Large intestine (tissue), 3 donors: ENCODE data around the gene SNX14. TPM values are rescaled to one million over a fixed set of nuclear protein-coding genes. Genes with fewer than 3 reads are reported as not detected.

Experiments
- DNase-seq, 2 donors: peaks; one replicate each; pipeline versions ENCODE4 v3.0.0 to v3.0.0-alpha.2; 2013
- H3K27ac ChIP-seq: one replicate; pipeline ENCODE4 v1.5.1; 2013; ENCODE audit warnings: low read length
- H3K27me3 ChIP-seq: 2 replicates; pipeline ENCODE4 v1.6.1; 2013; ENCODE audit warnings: low read length; ENCODE audit not compliant: control insufficient read depth, insufficient read depth
- H3K36me3 ChIP-seq: 2 replicates; pipeline ENCODE4 v1.6.1; 2013; ENCODE audit warnings: low read length; ENCODE audit not compliant: control insufficient read depth, insufficient read depth
- H3K4me1 ChIP-seq: one replicate; pipeline ENCODE4 v1.6.1; 2013; ENCODE audit warnings: low read length; ENCODE audit not compliant: control insufficient read depth, insufficient read depth
- H3K4me3 ChIP-seq: one replicate; pipeline ENCODE4 v1.5.1; 2013; ENCODE audit warnings: low read length
- H3K9me3 ChIP-seq: one replicate; pipeline ENCODE4 v1.6.1; 2013; ENCODE audit warnings: mild to moderate bottlenecking, low read depth, low read length, moderate library complexity; ENCODE audit not compliant: control insufficient read depth
- WGBS: methylation state at CpG from one replicate; pipeline ENCODE4 v1.1.5; 2013; ENCODE audit warnings: low lambda C conversion rate; ENCODE audit not compliant: insufficient coverage; 5-methylcytosine and 5-hydroxymethylcytosine counted together
- polyA plus RNA-seq: library from polyadenylated mRNA; unstranded; fragments of 120-200 nt; gene quantifications from one replicate; pipeline ENCODE4 v1.2.1, GENCODE V29; 2013

Gene SNX14
- polyA plus RNA-seq, 1 donor: 96.1 TPM

DNA sequence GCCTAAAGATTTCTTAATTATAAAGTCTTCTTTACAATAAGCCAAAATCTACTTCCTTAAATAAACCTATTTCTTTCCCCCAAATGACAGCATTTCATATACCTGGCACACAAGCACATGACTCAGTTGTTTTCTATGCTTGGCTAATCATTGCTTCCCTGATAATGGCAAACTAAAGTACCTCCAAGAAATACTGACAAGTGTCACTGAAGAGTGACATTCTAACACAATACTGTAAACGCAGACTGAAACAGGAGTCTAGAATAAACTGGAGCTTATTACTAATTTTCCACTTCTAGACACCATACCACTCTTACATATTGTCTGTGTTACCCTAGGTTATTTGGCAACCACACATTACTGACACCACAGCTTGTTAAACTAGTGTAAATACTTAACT is 34.7 kb upstream of the SNX14 start:
- no peaks in the 10 kb centered on the region for H3K27me3 ChIP-seq
- H3K4me3 ChIP-seq: no peak overlapping the region
- no peak for DNase-seq
- H3K36me3 ChIP-seq: peaks cover 71% of the 10 kb centered on the region
- no peaks in the 10 kb centered on the region for H3K4me1 ChIP-seq
- no peaks in the 10 kb centered on the region for H3K9me3 ChIP-seq
- WGBS: no CpG with 5 or more reads among the region's 1 CpG
- H3K27ac ChIP-seq: no peak overlapping the region

- no CpG with 5 or more reads among the region's 2 CpGs for WGBS
- Histone ChIP-seq H3K36me3 (peaks cover 65% of the 10 kb centered on the region), H3K4me1 (no peaks in the 10 kb centered on the region), H3K4me3 (no peak overlapping the region), H3K9me3 (no peaks in the 10 kb centered on the region), H3K27me3 (no peaks in the 10 kb centered on the region), H3K27ac (no peak overlapping the region)
- DNase-seq: no peak
These were observed 26.6 kb upstream of the SNX14 start for GRCh38 chr6:85620308-85620707.

DNA sequence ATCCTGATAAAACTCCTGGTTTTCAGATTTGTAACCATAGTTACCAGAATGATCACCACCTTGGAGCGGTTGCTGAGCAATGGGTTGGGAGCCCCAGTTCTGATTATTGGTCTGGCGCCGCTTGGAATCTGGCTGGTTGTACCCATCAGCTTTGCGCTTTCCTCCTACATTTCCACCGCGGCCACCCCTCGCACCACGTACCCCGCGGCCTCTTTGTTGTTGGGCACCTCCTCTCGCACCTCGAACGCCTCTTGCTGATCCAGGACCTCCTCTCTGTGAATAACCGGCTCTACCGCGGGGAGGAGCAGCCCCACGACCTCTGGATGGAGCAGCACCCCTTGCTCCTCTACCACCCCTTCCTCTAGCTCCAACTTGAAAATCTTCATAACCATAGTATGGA is 21.1 kb upstream of the SNX14 start:
- H3K4me3 ChIP-seq: no peak overlapping the region
- H3K9me3 ChIP-seq: no peaks in the 10 kb centered on the region
- H3K36me3 ChIP-seq: peaks cover 69% of the 10 kb centered on the region
- no peaks in the 10 kb centered on the region for H3K27me3 ChIP-seq
- DNase-seq: no peak
- H3K4me1 ChIP-seq: peaks cover 4% of the 10 kb centered on the region
- WGBS: 99% methylated on average over 12 of the region's 17 CpGs
- no peak overlapping the region for H3K27ac ChIP-seq

- Histone ChIP-seq H3K4me1 (peaks cover 4% of the 10 kb centered on the region), H3K36me3 (peaks cover 55% of the 10 kb centered on the region), H3K4me3 (no peak overlapping the region), H3K27me3 (no peaks in the 10 kb centered on the region), H3K9me3 (no peaks in the 10 kb centered on the region), H3K27ac (peak overlapping the region; percentile 17)
- WGBS: no CpG with 5 or more reads among the region's 4 CpGs
- DNase-seq: peak in 1 of 2 donors; percentile 61
These were observed 19.2 kb upstream of the SNX14 start for GRCh38 chr6:85612690-85613474.

- WGBS: 100% methylated on average over 1 of the region's 2 CpGs
- peaks cover 43% of the 10 kb centered on the region for H3K36me3 ChIP-seq
- no peak for DNase-seq
These were observed 16.7 kb upstream of the SNX14 start for GRCh38 chr6:85610182-85610895.

DNA sequence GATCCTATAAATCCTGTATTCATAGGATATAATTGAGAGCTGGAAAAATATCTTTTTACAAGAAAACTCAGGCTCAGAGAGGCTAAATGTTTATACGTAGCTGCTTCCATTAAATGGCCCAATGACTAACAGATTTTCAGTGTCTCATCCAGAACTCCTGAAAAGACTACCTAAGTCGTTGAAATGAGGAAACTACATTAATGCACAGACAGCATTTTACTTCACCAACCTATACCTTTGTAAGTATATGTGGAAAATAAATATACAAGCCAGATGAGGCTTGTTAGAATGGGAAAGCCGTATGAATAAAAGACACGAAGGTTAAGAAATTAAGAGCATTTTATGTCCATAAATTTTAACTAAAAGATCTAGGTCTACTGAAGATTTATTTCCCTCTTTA is 8.4 kb upstream of the SNX14 start:
- Histone ChIP-seq H3K4me1 (no peaks in the 10 kb centered on the region), H3K4me3 (no peak overlapping the region), H3K36me3 (peaks cover 2% of the 10 kb centered on the region), H3K27ac (no peak overlapping the region), H3K27me3 (no peaks in the 10 kb centered on the region), H3K9me3 (no peaks in the 10 kb centered on the region)
- DNase-seq: no peak
- WGBS: 100% methylated on average over 3 of the region's 4 CpGs

More at GRCh38 chr6:85610182-85610895, 16.7 kb upstream of the SNX14 start:
- Histone ChIP-seq H3K4me3 (no peak overlapping the region), H3K27ac (no peak overlapping the region), H3K27me3 (no peaks in the 10 kb centered on the region), H3K9me3 (no peaks in the 10 kb centered on the region), H3K4me1 (peaks cover 4% of the 10 kb centered on the region)

DNA sequence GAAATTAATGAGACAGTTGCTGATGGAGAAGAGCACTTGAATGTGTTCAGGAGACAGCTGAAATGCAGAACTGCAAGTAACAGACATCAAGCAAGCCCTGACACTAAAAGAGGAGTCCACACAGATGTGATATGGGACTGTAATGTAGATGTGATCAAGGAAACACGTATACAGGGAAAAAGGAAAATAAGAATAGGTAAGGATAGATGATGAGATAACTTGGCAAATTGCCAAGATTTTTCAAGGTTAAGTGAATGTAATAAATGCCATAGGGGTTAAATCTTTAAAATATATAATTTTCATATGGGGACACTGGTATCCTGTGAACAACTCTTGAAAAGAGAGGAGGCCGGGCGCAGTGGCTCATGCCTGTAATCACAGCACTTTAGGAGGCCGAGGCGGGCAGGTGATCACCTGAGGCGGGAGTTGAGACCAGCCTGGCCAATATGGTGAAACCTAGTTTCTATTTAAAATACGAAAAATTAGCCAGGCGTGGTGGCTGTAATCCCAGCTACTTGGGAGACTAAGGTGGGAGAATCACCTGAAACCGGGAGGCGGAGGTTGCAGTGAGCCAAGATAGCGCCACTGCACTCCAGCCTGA is 7.2 kb upstream of the SNX14 start:
- Histone ChIP-seq H3K4me3 (no peak overlapping the region), H3K27ac (no peak overlapping the region), H3K9me3 (no peaks in the 10 kb centered on the region), H3K4me1 (no peaks in the 10 kb centered on the region), H3K36me3 (peaks cover 2% of the 10 kb centered on the region), H3K27me3 (no peaks in the 10 kb centered on the region)
- WGBS: 100% methylated on average over 2 of the region's 11 CpGs
- no peak for DNase-seq

DNA sequence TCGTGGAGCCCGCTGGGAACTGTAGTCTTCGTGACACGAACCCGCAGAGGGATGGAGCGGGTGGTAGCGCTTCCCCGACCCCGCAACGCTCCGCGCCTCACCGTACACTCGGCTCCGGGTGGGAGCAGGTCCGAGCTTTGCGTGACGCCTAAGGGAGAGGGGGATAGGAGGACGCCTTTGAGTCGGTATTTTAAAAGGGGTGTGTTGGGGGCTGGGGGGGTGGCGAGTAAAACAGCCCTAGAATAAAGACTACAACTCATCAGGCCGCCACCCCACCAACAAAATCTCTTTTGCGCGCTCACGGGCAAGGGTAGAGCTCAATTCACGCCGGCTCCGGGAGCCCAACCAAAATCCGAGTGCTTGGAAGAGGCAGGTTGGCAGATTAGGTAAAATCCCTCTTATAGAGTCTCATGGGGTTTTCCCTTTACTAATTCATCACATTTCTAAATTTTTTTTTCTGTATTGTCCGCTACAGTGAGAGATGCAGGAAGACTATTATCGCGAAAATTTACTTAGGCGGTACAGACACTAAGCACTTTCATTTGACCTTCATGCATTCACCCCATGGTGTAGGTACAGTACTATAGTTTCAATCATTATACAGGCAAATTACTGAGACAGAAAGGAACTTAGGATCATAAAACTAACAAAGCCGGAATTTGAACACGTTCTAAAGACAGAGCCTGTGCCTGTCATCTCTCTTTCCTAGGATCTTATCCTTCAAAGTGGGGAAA is 706 bp upstream of the SNX14 start:
- no peaks in the 10 kb centered on the region for H3K27me3 ChIP-seq
- peaks cover 4% of the 10 kb centered on the region for H3K9me3 ChIP-seq
- DNase-seq: peak in 1 of 2 donors; percentile 52
- H3K27ac ChIP-seq: peak overlapping the region; percentile 95
- peak overlapping the region; percentile 68 for H3K4me3 ChIP-seq
- peaks cover 3% of the 10 kb centered on the region for H3K36me3 ChIP-seq
- 0% methylated on average over 1 of the region's 35 CpGs for WGBS
- peaks cover 3% of the 10 kb centered on the region for H3K4me1 ChIP-seq

DNA sequence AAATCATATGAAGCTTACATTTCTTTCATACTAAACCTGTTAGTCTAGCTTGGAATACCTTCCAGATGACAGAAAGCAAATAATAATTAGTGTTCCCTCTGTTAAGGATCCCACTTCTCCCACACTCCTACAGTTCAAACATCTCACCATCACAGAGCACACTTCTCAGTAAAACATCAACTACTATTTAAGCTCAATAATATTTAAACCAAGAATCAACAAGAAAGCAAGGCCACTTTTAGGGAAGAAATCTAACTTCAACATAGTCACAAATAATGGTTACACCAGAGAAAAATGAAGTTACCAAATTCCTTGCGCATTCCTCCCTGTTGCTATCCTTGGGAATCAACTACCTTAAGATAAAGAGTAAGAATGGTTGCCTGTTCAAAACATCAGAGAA is 1.6 kb downstream of the SNX14 start:
- no peak for DNase-seq
- no peak overlapping the region for H3K4me3 ChIP-seq
- H3K27ac ChIP-seq: no peak overlapping the region
- H3K36me3 ChIP-seq: peaks cover 7% of the 10 kb centered on the region
- peaks cover 3% of the 10 kb centered on the region for H3K4me1 ChIP-seq
- H3K9me3 ChIP-seq: peaks cover 9% of the 10 kb centered on the region
- H3K27me3 ChIP-seq: no peaks in the 10 kb centered on the region
- WGBS: no CpG with 5 or more reads among the region's 1 CpG

DNA sequence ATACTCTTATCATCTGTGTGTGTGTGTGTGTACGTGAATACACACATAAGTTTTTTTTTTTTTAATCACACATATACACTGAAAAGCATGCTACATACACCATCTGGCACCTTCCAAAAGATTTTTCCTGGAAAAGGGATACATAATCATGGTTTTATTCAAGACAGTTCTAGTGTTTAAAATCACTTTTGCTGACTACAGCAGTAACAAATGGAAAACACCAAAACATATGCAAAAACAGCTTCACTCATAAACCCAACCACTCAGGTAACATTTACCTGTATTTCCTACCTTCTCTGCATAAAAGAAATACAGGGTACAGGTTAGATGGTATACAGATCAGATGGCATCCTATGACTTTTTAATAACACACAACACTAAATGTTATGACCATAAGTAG is 2.5 kb downstream of the SNX14 start:
- no CpG with 5 or more reads among the region's 1 CpG for WGBS
- Histone ChIP-seq H3K4me3 (no peak overlapping the region), H3K9me3 (peaks cover 12% of the 10 kb centered on the region), H3K27me3 (no peaks in the 10 kb centered on the region), H3K27ac (no peak overlapping the region), H3K4me1 (peaks cover 3% of the 10 kb centered on the region), H3K36me3 (peaks cover 7% of the 10 kb centered on the region)
- DNase-seq: no peak
